Skeletal muscle tissue (tissue), 4 donors: ENCODE measurements around the gene DAB2IP. TPM values are rescaled to one million over a fixed set of nuclear protein-coding genes. Genes with fewer than 3 reads are reported as not detected.

Experiments used
- H3K27ac ChIP-seq: one replicate; pipeline ENCODE4 v1.7.0; 2013; ENCODE audit warnings: mild to moderate bottlenecking, low read depth, low read length, inconsistent platforms
- H3K27me3 ChIP-seq, 3 donors: one replicate each; pipeline ENCODE4 v1.7.0; 2013; ENCODE audit warnings: low read length in 3 of 3; ENCODE audit not compliant: control insufficient read depth in 3 of 3, insufficient read depth in 3 of 3
- H3K36me3 ChIP-seq, 3 donors: one replicate each; pipeline ENCODE4 v1.7.0; 2013; ENCODE audit warnings: low read length in 3 of 3; ENCODE audit not compliant: control insufficient read depth in 3 of 3, insufficient read depth in 3 of 3
- H3K4me1 ChIP-seq, 3 donors: one replicate each; pipeline ENCODE4 v1.7.0; 2013; ENCODE audit warnings: low read length in 3 of 3, mild to moderate bottlenecking in 3 of 3; ENCODE audit not compliant: control insufficient read depth in 3 of 3, insufficient read depth in 3 of 3
- H3K4me3 ChIP-seq, 3 donors: one replicate each; pipeline ENCODE4 v1.7.0; 2013; ENCODE audit warnings: low read length in 3 of 3
- H3K9ac ChIP-seq, 3 donors: one replicate each; pipeline ENCODE4 v1.7.0; 2013; ENCODE audit warnings: low read length in 3 of 3, mild to moderate bottlenecking in 3 of 3, moderate library complexity in 2 of 3, low read depth in 1 of 3
- H3K9me3 ChIP-seq, 3 donors: one replicate each; pipeline ENCODE4 v1.7.0; 2013; ENCODE audit warnings: low read length in 3 of 3; ENCODE audit not compliant: control insufficient read depth in 3 of 3
- total RNA-seq: library from RNA; depleted of rRNA; stranded (reverse); fragments of >200 nt; gene quantifications from one replicate; pipeline ENCODE4 v1.2.3, GENCODE V29; 2014
- donor health status: Osteomylitis.

DAB2IP gene
- total RNA-seq, 1 donor from 2014 or later: 12.5 TPM

DNA sequence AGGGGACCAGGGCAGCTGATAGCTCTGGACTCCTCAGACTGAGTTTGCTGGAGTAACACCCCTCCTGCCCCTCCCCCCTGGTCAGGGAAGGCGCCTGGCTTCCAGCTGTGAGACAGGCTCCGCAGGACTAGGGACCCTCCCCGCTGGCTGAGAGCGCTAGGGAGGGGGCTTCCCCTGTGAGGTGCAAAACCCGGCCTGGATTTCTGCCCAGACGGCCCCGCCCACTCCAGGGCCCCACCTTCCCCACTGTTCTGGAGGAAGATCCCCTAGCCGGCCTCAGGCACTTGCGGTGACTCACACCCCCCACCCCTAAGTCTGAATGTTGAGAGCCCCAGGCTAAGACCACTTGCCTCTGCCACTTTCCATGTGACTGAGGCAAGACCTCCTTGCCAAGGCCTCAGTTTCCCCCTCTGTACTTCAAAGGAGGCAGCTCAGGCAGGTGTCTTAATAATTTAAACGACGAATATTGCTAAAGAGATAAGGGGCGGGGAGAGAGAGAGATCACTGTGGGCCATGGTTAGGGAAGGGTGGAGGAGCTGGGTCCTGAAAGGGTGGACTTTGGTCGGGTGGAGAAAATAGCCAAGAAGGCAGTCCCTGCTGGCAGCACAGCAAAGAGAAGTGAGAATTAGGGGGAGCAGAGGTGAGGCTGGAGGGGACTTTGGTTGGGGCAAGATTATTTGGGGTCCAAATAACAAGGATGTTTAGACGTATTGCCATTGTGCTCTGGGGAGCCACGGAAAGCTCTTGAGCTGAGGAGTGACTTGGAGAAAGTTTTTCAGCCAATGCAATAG is 1.0 kb upstream of the DAB2IP start:
- Histone ChIP-seq H3K9ac (peak overlapping the region in 2 of 3 donors; percentile 33 to 72), H3K27ac (peak overlapping the region; percentile 43), H3K4me3 (peak overlapping the region in 2 of 3 donors; percentile 62 to 68), H3K4me1 (peaks cover 60 to 75% (median 71%) of the 10 kb centered on the region in 3 donors), H3K27me3 (no peaks in the 10 kb centered on the region), H3K9me3 (no peaks in the 10 kb centered on the region), H3K36me3 (no peaks in the 10 kb centered on the region)

DNA sequence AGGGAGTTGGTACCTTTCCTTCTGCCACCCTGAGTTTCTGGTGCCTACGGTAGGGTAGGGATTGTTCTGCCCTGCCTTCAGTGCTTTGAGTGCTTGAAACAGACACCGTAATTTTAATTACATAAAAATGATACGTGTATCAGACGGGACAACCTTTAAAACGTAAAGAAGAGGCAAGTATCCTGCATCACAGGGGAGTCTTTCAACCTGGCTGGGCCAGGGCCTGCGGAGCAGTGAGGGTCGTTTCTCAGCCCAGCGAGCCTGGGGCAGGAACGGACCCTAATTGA is 483 bp upstream of the DAB2IP start:
- H3K27ac ChIP-seq: peak overlapping the region; percentile 43
- H3K9ac ChIP-seq: peak overlapping the region; percentile 51 to 79 (median 72)
- H3K36me3 ChIP-seq: no peaks in the 10 kb centered on the region
- H3K4me1 ChIP-seq: peaks cover 59 to 74% (median 70%) of the 10 kb centered on the region in 3 donors
- no peaks in the 10 kb centered on the region for H3K27me3 ChIP-seq
- H3K9me3 ChIP-seq: no peaks in the 10 kb centered on the region
- peak overlapping the region; percentile 62 to 75 (median 68) for H3K4me3 ChIP-seq

DNA sequence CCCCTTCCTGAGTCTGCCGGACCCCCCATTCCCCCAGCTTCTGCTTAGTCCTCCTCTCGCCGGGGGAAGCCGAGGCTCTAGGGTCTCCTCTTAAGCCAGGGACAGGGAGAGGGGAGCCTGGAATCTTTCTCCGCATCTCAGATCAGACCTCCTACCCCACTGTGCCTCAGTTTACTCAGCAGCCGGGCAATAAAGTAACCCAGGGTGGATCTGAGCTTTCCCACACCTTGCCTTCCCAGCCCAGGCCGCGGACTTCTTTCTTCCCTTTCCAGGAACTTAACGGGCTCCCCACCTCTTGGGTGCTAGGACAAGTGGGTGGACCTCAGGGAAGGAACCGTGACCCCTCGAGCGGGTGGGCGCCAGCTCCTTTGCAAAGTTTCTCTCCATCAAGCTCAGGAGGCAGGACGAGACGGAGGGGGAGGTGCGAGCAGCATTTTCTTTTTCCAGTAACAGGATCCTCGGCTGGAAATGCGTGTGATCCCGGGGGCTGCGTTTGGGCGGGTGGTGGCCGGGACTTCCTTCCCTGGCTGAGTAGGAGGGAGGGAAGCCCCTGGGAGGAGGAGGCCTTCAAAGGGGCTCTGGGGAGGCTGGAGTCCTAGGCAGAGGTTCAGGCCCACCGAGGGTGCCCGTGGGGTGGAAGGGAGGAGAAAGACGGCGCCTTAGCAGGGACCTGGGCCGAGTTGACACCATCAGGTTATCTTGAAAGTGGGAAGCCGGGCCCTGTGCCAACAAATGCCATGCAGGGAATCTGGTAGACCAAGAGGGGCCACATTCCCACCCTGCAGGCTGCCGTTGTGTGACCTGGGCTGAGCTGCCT is 795 bp downstream of the DAB2IP start:
- peak overlapping the region; percentile 84 for H3K27ac ChIP-seq
- H3K4me1 ChIP-seq: peaks cover 68 to 76% (median 74%) of the 10 kb centered on the region in 3 donors
- no peaks in the 10 kb centered on the region for H3K36me3 ChIP-seq
- no peaks in the 10 kb centered on the region for H3K9me3 ChIP-seq
- H3K9ac ChIP-seq: peak overlapping the region; percentile 77 to 83 (median 79)
- H3K27me3 ChIP-seq: no peaks in the 10 kb centered on the region
- peak overlapping the region; percentile 68 to 75 (median 75) for H3K4me3 ChIP-seq

DNA sequence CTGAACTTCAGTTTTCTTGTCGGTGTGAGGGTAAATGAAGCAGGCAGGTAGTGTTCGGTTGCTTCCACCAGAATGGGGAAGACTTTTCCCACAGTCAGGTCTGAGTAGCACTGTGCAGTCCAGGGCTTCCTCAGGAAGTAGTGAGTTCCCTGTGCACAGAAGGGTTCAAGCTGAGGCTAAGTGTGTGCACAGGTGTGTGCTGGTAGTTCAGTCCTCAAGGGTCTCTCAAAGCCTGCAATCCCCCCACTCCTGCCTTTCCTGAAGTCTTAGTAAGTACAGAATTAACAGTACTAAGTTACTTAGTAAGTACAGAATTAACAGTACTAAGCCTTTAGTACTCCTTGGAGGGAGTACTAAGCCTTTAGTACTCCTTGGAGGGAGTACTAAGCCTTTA is 1.4 kb downstream of the DAB2IP start:
- Histone ChIP-seq H3K4me1 (peaks cover 72 to 81% (median 77%) of the 10 kb centered on the region in 3 donors), H3K9me3 (no peaks in the 10 kb centered on the region), H3K36me3 (no peaks in the 10 kb centered on the region), H3K27ac (peak overlapping the region; percentile 84), H3K9ac (peak overlapping the region; percentile 77 to 83 (median 79)), H3K27me3 (no peaks in the 10 kb centered on the region), H3K4me3 (peak overlapping the region; percentile 29 to 75 (median 75))

DNA sequence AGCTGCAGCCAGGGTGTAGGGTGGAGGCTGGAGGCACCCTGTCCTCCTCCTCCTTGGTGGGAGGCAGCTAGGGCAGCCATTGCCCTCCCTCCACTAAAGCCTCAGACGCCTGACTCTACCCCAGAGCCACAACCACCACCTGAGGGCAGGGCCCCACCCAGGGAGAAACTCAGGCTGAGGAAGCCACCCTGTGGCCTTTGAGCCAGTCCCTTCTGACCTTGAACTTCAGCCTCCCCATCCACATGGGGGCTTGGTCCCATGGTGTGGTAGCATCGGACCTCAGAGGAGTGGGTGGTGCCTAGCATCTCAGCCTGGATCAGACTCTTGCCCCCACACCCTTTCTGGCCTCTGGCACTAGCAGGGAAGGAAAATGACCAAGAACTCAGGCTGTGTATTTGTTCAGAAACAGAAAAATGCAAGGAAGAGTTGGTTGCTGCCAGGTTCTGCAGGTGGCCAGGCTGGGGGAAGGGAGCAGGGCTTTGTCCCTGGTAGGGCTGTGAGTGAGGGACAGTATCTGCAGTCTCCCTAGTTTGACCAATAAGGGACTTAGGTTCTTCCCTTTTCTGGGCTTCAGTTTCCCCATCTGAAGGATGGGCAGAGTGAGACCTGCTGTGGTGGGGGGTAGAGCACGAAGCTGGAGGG is 3.2 kb downstream of the DAB2IP start:
- Histone ChIP-seq H3K4me1 (peaks cover 82 to 87% (median 86%) of the 10 kb centered on the region in 3 donors), H3K27ac (no peak overlapping the region), H3K9ac (peak overlapping the region in 1 of 3 donors; percentile 40), H3K9me3 (no peaks in the 10 kb centered on the region), H3K36me3 (no peaks in the 10 kb centered on the region), H3K4me3 (peak overlapping the region in 1 of 3 donors; percentile 22), H3K27me3 (no peaks in the 10 kb centered on the region)

DNA sequence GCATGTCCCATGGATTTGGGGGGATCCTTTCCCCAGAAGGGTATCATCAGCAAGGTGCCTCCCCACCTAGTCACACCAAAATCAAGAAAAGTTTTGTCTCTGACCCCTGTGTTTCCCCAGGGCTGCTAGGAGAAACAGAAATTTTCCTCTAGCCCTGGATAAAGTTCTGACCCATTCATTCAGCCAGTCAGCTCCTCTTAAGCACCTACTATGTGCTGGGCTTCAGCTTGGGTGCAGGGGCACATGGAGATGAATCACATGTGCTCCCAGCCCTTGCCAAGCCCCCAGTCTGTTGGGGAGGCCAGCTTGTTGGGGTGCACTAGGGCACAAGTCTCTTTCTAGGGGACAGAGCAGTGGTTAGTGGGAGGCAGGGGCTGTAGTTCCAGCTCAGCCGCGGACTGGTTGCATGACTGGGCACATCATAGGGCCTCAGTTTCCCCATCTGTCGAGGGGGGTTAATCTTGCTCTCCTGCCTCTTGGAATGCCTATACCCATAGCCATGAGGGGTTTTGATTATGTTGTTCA is 3.9 kb downstream of the DAB2IP start:
- peak overlapping the region in 1 of 3 donors; percentile 40 for H3K9ac ChIP-seq
- no peaks in the 10 kb centered on the region for H3K36me3 ChIP-seq
- H3K27me3 ChIP-seq: no peaks in the 10 kb centered on the region
- peaks cover 79 to 87% (median 86%) of the 10 kb centered on the region in 3 donors for H3K4me1 ChIP-seq
- H3K27ac ChIP-seq: no peak overlapping the region
- H3K9me3 ChIP-seq: no peaks in the 10 kb centered on the region
- H3K4me3 ChIP-seq: no peak overlapping the region

DNA sequence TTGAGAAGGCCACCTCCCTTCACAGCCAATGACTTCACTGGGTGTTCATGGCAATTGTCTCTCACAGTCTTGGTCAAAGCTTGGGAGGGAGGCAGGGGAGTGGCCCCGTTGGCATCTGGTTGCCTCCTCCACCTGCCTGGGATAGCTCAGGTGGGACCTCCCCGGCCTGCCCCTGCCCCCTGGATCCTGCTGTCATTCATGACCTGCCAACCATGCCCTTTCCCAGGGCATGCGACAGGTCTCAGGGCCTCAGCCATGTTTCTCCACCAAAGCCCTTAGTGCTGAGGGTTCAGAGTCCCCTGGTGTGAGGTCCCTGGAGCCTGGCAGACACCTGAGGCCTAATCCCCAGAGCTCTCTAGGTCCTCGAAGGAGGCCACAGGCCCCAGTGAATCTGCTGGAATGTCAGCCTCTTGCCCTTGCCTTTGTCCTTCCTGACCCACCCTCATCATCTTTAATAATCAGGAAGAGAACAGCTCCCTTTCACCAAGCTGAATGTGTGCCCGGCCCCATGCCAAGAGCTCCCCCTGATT is 5.6 kb downstream of the DAB2IP start:
- Histone ChIP-seq H3K4me1 (peaks cover 66 to 82% (median 80%) of the 10 kb centered on the region in 3 donors), H3K4me3 (peak overlapping the region in 1 of 3 donors; percentile 41)

DNA sequence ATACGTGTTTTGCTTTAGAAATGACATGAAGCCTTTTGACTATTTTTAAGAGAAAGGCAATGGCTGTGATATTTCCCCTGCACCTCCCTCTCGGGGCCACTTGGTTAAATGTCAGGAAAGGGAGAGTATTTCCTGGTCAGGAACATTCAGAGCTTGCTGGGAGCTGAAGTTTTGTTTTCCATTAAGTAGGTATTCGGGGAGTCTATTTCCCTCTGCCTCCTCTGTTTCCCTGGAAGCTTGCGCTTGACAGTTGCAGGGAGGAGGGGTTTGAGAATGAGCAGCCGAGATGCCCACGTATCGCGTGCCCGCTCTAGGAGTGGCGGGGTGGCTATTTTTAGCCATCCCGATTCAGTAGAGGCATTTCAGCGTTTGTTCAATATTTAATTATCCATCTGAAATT is 6.7 kb downstream of the DAB2IP start:
- Histone ChIP-seq H3K9ac (peak overlapping the region; percentile 3 to 42 (median 35)), H3K4me3 (peak overlapping the region in 1 of 3 donors; percentile 35), H3K27ac (peak overlapping the region; percentile 57), H3K9me3 (no peaks in the 10 kb centered on the region), H3K36me3 (no peaks in the 10 kb centered on the region), H3K4me1 (peaks cover 59 to 80% (median 72%) of the 10 kb centered on the region in 3 donors), H3K27me3 (no peaks in the 10 kb centered on the region)

More for the DNA sequence above, 5.6 kb downstream of the DAB2IP start:
- H3K36me3 ChIP-seq: no peaks in the 10 kb centered on the region
- peak overlapping the region; percentile 35 to 54 (median 38) for H3K9ac ChIP-seq
- H3K9me3 ChIP-seq: no peaks in the 10 kb centered on the region
- peak overlapping the region; percentile 57 for H3K27ac ChIP-seq
- no peaks in the 10 kb centered on the region for H3K27me3 ChIP-seq

DNA sequence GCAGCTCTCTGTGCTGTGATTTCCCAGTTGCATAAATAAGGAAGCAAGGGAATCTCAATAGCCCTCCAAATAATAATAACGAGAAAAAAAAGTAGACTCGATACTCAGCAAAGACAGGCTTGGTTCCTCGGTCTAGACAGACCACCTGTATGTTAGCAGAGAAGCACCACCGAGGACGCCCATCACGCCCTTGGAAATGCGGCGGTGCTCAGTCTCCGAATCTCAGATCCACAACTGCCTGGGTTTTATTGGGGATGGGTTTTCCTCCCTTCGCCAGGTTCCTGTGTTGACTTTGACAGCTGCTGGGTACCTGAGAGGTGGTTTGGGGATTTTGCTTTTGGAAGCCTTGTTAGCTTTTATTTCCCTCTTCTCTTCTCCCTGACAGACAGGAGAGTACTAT is 7.2 kb downstream of the DAB2IP start:
- Histone ChIP-seq H3K36me3 (peaks cover 0 to under 1% (median 0%) of the 10 kb centered on the region in 3 donors), H3K4me1 (peaks cover 60 to 82% (median 70%) of the 10 kb centered on the region in 3 donors), H3K4me3 (no peak overlapping the region), H3K9me3 (no peaks in the 10 kb centered on the region), H3K9ac (peak overlapping the region in 2 of 3 donors; percentile 35 to 42), H3K27me3 (no peaks in the 10 kb centered on the region), H3K27ac (peak overlapping the region; percentile 57)
